Ectodermal cell (in vitro differentiated cells): Measurements from ENCODE around the gene GM2A.
"Not testable (repeated sequence)": the region's sequence is repeated elsewhere in the genome, so short reads cannot be mapped to it uniquely, and the experiment has no call there.

Experiments used
- H3K27ac ChIP-seq: 2 replicates; pipeline ENCODE4 v1.7.0; 2013; ENCODE audit warnings: mild to moderate bottlenecking, low read depth, low read length; ENCODE audit not compliant: insufficient read depth, poor library complexity, severe bottlenecking
- H3K27me3 ChIP-seq: 2 replicates; pipeline ENCODE4 v1.7.0; 2013; ENCODE audit warnings: mild to moderate bottlenecking, low read length; ENCODE audit not compliant: insufficient read depth, control insufficient read depth, poor library complexity, severe bottlenecking
- H3K36me3 ChIP-seq: one replicate; pipeline ENCODE4 v1.7.0; 2013; ENCODE audit warnings: low read length; ENCODE audit not compliant: control insufficient read depth, insufficient read depth
- H3K4me1 ChIP-seq: one replicate; pipeline ENCODE4 v1.7.0; 2013; ENCODE audit warnings: low read length; ENCODE audit not compliant: control insufficient read depth, insufficient read depth
- H3K4me3 ChIP-seq: 2 replicates; pipeline ENCODE4 v1.7.0; 2013; ENCODE audit warnings: low read depth, low read length, control low read depth; ENCODE audit not compliant: insufficient read depth
- H3K9me3 ChIP-seq: 2 replicates; pipeline ENCODE4 v1.7.0; 2013; ENCODE audit warnings: mild to moderate bottlenecking, low read length, moderate library complexity; ENCODE audit not compliant: control insufficient read depth
- WGBS, 2 experiments: methylation state at CpG; one replicate each; pipeline ENCODE4 v1.1.7; 2013; ENCODE audit warnings: missing lambda C conversion rate in 2 of 2; 5-methylcytosine and 5-hydroxymethylcytosine counted together

The GM2A gene

GRCh38 chr5:151251001-151251551 is 1.9 kb upstream of the GM2A start:
- Histone ChIP-seq H3K27ac (no peak overlapping the region), H3K4me3 (no peak overlapping the region), H3K4me1 (peaks cover 3% of the 10 kb centered on the region), H3K27me3 (peaks cover 5% of the 10 kb centered on the region), H3K9me3 (no peaks in the 10 kb centered on the region), H3K36me3 (no peaks in the 10 kb centered on the region)
- WGBS, 2 experiments, result 88 to 95% methylated on average over 5 of the region's 5 CpGs

DNA sequence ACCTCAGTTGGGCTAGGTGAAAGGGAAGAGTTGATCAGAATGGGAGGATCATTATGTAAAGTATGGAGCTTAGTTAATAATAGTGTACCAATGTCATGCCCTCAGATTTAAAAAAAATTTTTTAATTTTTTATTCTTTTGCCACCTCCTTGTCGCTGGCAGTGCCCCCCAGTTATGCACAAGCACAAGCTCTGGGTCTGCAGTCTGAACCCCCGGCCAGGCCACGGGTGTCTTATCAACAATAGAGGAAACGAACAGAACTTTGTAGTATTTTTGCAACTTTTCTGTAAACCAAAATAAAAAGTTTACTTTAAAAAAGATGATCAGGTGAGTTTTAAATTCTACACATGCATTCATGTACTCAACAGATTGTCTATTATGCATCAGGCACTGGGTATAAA is 1.4 kb upstream of the GM2A start:
- Histone ChIP-seq H3K36me3 (no peaks in the 10 kb centered on the region), H3K27me3 (peaks cover 5% of the 10 kb centered on the region), H3K4me1 (peaks cover 3% of the 10 kb centered on the region), H3K9me3 (no peaks in the 10 kb centered on the region), H3K27ac (no peak overlapping the region), H3K4me3 (no peak overlapping the region)
- WGBS, 2 experiments, result 87 to 94% methylated on average over 3 to 4 of the region's 4 CpGs

- H3K27me3 ChIP-seq, result peaks cover 5% of the 10 kb centered on the region
- no peak overlapping the region for H3K27ac ChIP-seq
- H3K4me1 ChIP-seq, result peaks cover 3% of the 10 kb centered on the region
- H3K36me3 ChIP-seq, result no peaks in the 10 kb centered on the region
- H3K4me3 ChIP-seq, result peak overlapping the region; percentile 67
- 40% methylated on average over 5 of the region's 5 CpGs for WGBS, 2 experiments
- H3K9me3 ChIP-seq, result no peaks in the 10 kb centered on the region
Observed at GRCh38 chr5:151253605-151253950, 593 bp downstream of the GM2A start.

DNA sequence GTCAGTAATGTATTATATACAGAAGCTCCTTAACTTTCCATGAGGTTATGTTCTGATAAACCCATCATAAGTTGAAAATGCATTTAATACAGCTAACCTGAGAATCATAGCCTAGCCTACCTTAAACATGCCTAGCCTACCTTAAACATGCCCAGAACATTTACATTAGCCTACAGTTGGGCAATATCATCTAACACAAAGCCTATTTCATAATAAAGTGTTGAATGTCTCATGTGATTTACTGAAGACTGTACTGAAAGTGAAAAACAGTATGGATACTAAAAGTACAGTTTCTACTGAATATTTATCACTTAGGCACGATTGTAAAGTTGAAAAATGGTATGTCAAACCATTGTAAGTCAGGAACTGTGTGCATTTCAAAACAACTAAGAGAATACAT is 1.6 kb downstream of the GM2A start:
- no peak overlapping the region for H3K4me3 ChIP-seq
- H3K36me3 ChIP-seq, result no peaks in the 10 kb centered on the region
- no peaks in the 10 kb centered on the region for H3K9me3 ChIP-seq
- WGBS, 2 experiments, result 100% methylated on average over 1 of the region's 1 CpG
- peaks cover 5% of the 10 kb centered on the region for H3K27me3 ChIP-seq
- H3K4me1 ChIP-seq, result peaks cover 3% of the 10 kb centered on the region
- H3K27ac ChIP-seq, result no peak overlapping the region

GRCh38 chr5:151254990-151255389 is 2.0 kb downstream of the GM2A start:
- not testable (repeated sequence) for H3K36me3 ChIP-seq
- WGBS, 2 experiments, result 91 to 95% methylated on average over 5 of the region's 5 CpGs

DNA sequence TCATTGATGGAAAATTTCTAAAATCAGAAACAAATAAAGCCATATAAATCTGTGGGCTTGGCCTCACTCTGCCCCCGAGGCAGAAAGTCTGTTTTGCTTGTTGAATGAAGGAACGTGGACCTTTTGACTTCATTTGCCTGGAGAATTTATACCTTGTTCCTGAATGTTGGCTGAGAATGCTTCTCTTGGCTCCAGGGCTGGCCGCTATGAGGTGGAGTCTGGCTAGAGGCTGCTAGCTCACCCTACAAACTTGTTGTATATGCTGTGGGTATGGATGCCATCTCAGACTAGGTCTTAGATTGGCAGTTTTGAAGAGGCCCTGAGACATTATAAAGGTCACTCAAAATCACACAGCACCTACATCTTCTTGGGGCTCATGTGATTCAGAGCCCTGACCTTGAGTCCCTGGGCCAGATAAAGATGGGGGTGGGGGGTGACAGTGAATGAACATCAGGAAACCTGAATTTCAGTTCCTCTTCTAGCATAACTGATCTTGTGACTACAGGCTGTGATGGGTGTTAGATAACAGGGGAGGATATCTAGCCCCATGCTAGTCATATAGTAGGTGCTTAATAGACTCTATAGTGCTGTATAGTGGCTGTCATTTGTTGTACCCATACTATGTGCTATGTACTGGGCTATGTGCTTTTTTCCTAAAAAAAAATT is 2.8 kb downstream of the GM2A start:
- no peaks in the 10 kb centered on the region for H3K9me3 ChIP-seq
- WGBS, 2 experiments, result 96 to 97% methylated on average over 3 of the region's 3 CpGs
- H3K4me1 ChIP-seq, result peaks cover 3% of the 10 kb centered on the region
- H3K27me3 ChIP-seq, result peaks cover 5% of the 10 kb centered on the region
- no peak overlapping the region for H3K4me3 ChIP-seq
- H3K27ac ChIP-seq, result no peak overlapping the region
- H3K36me3 ChIP-seq, result no peaks in the 10 kb centered on the region

More at GRCh38 chr5:151254990-151255389, 2.0 kb downstream of the GM2A start:
- H3K4me1 ChIP-seq, H3K4me3 ChIP-seq, H3K27ac ChIP-seq, H3K27me3 ChIP-seq, H3K9me3 ChIP-seq: not testable (repeated sequence)

DNA sequence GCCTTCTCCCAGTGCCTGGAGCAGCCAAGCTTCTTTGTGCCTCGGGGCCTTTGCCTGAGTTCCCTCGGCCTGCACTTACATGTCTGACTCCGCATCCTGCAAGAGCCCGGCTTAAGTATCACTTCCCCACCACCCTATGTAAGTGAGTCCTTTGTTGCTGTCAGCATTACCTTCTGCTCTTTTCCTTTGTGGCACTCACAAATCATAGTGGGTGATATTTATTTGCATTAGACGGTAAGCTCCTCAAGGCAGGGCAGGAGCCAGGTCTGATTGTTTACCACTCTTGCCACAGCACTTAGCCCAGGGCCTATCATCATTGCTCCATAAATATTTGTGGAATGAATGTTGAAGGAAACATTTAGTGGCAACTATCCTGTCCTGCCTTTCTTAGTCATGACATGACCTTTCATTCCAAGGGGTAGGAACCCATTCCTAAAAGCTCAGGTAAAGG is 4.8 kb downstream of the GM2A start:
- WGBS, 2 experiments, result 87 to 90% methylated on average over 5 of the region's 5 CpGs
- H3K36me3 ChIP-seq, result no peaks in the 10 kb centered on the region
- peaks cover 3% of the 10 kb centered on the region for H3K4me1 ChIP-seq
- H3K27me3 ChIP-seq, result no peaks in the 10 kb centered on the region
- no peak overlapping the region for H3K4me3 ChIP-seq
- H3K27ac ChIP-seq, result no peak overlapping the region
- no peaks in the 10 kb centered on the region for H3K9me3 ChIP-seq

DNA sequence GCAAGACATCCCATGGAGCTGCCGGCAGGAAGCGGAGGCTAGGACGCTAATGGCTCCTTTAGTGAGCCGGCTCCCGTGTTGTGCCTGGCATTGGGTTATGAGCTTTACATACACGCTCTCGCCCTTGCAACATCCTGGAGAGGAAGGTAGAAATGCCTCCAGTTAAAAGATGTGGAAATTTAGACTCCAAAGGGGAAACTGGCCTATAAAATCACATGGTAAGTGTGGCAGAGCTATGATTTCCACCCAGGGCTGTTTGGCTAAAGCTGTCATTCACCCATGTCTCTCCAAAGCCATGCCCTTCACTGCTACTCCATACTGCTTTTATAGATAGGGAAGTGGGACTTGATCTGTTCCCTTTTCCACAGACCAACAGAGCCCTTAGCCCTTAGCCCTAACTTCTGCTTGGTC is 5.2 kb downstream of the GM2A start:
- Histone ChIP-seq H3K9me3 (no peaks in the 10 kb centered on the region), H3K27me3 (no peaks in the 10 kb centered on the region), H3K27ac (no peak overlapping the region), H3K36me3 (no peaks in the 10 kb centered on the region), H3K4me1 (peaks cover 3% of the 10 kb centered on the region), H3K4me3 (no peak overlapping the region)
- WGBS, 2 experiments, result 84 to 88% methylated on average over 7 of the region's 7 CpGs

DNA sequence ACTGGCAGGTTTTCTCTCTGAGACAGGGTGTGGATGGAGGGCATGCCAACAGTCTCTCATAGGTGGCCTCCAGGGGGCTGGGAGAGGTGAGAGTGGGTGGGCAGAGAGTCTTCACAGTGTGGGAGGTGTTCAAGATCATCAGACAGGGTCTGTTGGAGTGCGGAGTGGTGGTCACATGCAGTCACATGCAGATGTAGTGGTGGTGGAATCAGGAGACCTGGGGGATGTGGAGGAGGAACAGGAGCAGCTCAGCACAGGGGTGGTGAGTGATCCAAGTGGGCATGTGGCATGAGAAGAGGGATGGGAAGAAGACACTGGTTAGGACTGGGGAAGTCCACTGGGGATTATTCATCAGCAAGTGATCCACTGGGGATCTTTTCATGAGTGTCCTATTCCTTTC is 5.8 kb downstream of the GM2A start:
- no peaks in the 10 kb centered on the region for H3K36me3 ChIP-seq
- H3K4me3 ChIP-seq, result no peak overlapping the region
- H3K27me3 ChIP-seq, result no peaks in the 10 kb centered on the region
- no peak overlapping the region for H3K27ac ChIP-seq
- WGBS, 2 experiments, result 0% methylated on average over 1 of the region's 1 CpG
- H3K9me3 ChIP-seq, result no peaks in the 10 kb centered on the region
- H3K4me1 ChIP-seq, result no peaks in the 10 kb centered on the region

DNA sequence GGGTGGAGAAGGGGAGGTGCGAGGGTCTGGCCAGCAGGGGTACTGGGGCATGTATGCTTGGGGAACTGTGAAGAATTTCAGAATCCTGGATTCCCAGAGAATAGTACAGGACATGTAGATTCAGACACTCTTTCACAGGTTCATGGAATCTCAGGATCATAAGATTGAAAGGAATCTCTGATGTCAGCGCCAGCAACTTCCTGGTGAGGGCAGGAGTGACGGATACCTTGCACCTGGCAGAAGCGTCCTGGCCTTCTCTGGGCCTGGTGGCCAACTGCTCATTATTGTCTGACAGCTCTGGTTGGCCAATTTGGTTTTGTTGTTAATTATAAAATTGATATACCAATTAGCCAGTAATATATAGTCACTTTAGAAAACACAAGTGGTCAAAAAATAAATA is 6.9 kb downstream of the GM2A start:
- H3K9me3 ChIP-seq, result no peaks in the 10 kb centered on the region
- no peak overlapping the region for H3K4me3 ChIP-seq
- no peak overlapping the region for H3K27ac ChIP-seq
- no peaks in the 10 kb centered on the region for H3K36me3 ChIP-seq
- 93 to 98% methylated on average over 4 of the region's 4 CpGs for WGBS, 2 experiments
- no peaks in the 10 kb centered on the region for H3K27me3 ChIP-seq
- no peaks in the 10 kb centered on the region for H3K4me1 ChIP-seq
